Endothelial cell (in vitro differentiated cells): ENCODE measurements around the gene NSUN3. TPM values are rescaled to one million over a fixed set of nuclear protein-coding genes. Genes with fewer than 3 reads are reported as not detected.

Experiments used
- DNase-seq: peaks from one replicate; pipeline ENCODE4 v3.0.0; 2021; ENCODE audit warnings: low spot score
- H3K27ac Mint-ChIP-seq: one replicate; pipeline ENCODE4 v1.8.0; 2021; ENCODE audit warnings: mixed read lengths, inconsistent platforms; ENCODE audit not compliant: unreplicated experiment
- H3K27me3 Mint-ChIP-seq: one replicate; pipeline ENCODE4 v1.8.0; 2021; ENCODE audit warnings: mild to moderate bottlenecking, moderate library complexity, mixed read lengths, inconsistent platforms; ENCODE audit not compliant: unreplicated experiment
- H3K36me3 Mint-ChIP-seq: one replicate; pipeline ENCODE4 v1.8.0; 2021; ENCODE audit warnings: mild to moderate bottlenecking, low read depth, mixed read lengths, inconsistent platforms; ENCODE audit not compliant: unreplicated experiment
- H3K4me1 Mint-ChIP-seq: one replicate; pipeline ENCODE4 v1.8.0; 2021; ENCODE audit warnings: mild to moderate bottlenecking, mixed read lengths, inconsistent platforms; ENCODE audit not compliant: unreplicated experiment
- H3K4me3 Mint-ChIP-seq: one replicate; pipeline ENCODE4 v1.8.0; 2021; ENCODE audit warnings: mild to moderate bottlenecking, mixed read lengths, inconsistent platforms; ENCODE audit not compliant: unreplicated experiment
- H3K9me3 Mint-ChIP-seq: one replicate; pipeline ENCODE4 v1.8.0; 2021; ENCODE audit warnings: mixed read lengths, inconsistent platforms; ENCODE audit not compliant: unreplicated experiment
- total RNA-seq: library from RNA; stranded (reverse); fragmentation: NEBNext Ultra II Directional; extraction: Animal tissue kit (Norgen Biotek cat#: 25700); gene quantifications from one replicate; pipeline ENCODE4 v1.2.1, GENCODE V29; 2021; ENCODE audit not compliant: unreplicated experiment
- TF ChIP-seq, protein P1 (sequence below): fragments of 200-600 bp; sonication (generic); IDR thresholded peaks from one replicate; pipeline ENCODE4 v1.5.0; 2021; ENCODE audit warnings: antibody characterized with exemption; ENCODE audit not compliant: unreplicated experiment

The NSUN3 gene
- total RNA-seq, 1 donor from 2014 or later, result 11.5 TPM

DNA sequence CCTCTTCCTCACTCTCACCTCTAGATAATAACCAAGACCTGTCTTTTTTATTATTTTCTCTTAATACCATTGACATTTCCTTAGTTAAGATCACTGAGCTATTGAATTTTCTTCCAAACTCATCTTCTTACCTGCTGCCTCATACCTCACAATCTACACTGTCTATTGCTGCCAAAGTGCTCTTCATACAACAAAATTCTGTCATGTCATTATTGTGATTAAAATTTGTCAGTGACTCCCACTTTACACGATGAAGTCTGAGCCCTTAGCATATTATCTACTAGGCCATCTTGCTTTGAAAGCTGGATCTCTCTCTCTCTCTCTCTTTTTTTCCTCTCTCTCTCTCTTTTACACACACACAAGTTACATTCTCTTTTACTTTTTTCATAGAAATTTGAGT, 73.3 kb downstream of the NSUN3 start:
- Mint-ChIP-seq H3K36me3 (no peaks in the 10 kb centered on the region), H3K4me3 (no peak overlapping the region), H3K9me3 (no peaks in the 10 kb centered on the region), H3K27ac (no peak overlapping the region), H3K27me3 (peaks cover 2% of the 10 kb centered on the region), H3K4me1 (peaks cover 5% of the 10 kb centered on the region)
- DNase-seq, result no peak
- TF ChIP-seq, protein P1, sequence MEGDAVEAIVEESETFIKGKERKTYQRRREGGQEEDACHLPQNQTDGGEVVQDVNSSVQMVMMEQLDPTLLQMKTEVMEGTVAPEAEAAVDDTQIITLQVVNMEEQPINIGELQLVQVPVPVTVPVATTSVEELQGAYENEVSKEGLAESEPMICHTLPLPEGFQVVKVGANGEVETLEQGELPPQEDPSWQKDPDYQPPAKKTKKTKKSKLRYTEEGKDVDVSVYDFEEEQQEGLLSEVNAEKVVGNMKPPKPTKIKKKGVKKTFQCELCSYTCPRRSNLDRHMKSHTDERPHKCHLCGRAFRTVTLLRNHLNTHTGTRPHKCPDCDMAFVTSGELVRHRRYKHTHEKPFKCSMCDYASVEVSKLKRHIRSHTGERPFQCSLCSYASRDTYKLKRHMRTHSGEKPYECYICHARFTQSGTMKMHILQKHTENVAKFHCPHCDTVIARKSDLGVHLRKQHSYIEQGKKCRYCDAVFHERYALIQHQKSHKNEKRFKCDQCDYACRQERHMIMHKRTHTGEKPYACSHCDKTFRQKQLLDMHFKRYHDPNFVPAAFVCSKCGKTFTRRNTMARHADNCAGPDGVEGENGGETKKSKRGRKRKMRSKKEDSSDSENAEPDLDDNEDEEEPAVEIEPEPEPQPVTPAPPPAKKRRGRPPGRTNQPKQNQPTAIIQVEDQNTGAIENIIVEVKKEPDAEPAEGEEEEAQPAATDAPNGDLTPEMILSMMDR, result no peak

DNA sequence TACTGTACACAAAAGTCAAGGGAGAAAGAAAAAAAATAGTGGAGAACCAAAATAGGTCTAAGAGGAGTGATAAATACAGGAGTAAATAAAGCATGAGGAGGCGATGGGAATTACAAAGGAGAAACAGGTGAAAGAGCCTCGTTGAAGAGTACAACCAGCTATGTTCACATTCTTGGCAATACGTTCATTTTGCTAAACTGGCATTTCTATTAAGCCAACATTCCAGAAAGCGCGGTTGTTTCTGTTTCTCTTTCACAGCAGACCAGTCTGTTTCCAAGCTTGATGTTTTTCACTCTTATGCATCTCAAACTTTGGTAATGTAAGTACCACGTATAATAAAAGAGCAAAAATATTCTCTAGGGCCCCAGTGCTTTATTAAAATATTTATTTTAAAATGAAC, 74.5 kb downstream of the NSUN3 start:
- H3K36me3 Mint-ChIP-seq, result no peaks in the 10 kb centered on the region
- no peaks in the 10 kb centered on the region for H3K4me1 Mint-ChIP-seq
- DNase-seq, result no peak
- no peak overlapping the region for H3K27ac Mint-ChIP-seq
- no peaks in the 10 kb centered on the region for H3K9me3 Mint-ChIP-seq
- peaks cover 2% of the 10 kb centered on the region for H3K27me3 Mint-ChIP-seq
- no peak overlapping the region for H3K4me3 Mint-ChIP-seq
- TF ChIP-seq, protein P1, result no peak

DNA sequence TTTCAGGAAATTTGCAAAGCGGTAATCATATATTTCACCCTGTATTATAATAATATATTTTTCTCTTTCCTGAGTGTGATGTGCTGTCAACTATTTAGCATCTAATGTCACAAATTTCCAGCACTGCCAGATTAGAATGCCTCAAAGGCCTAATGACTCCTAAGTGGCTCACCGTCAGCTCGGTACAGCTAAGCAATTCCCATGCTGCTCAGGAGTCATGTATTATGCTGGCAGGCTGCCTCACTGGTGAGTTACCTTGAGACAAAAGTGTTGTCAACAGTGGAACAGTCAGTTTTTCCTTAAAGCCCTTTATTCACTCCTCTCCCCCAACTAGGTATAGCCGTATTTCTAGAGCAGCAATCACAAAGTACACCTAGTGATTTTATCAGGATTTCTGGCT, 83.6 kb downstream of the NSUN3 start:
- TF ChIP-seq, protein P1, result no peak
- Mint-ChIP-seq H3K27me3 (no peaks in the 10 kb centered on the region), H3K36me3 (no peaks in the 10 kb centered on the region), H3K4me3 (no peak overlapping the region), H3K27ac (no peak overlapping the region), H3K9me3 (no peaks in the 10 kb centered on the region), H3K4me1 (no peaks in the 10 kb centered on the region)
- no peak for DNase-seq

DNA sequence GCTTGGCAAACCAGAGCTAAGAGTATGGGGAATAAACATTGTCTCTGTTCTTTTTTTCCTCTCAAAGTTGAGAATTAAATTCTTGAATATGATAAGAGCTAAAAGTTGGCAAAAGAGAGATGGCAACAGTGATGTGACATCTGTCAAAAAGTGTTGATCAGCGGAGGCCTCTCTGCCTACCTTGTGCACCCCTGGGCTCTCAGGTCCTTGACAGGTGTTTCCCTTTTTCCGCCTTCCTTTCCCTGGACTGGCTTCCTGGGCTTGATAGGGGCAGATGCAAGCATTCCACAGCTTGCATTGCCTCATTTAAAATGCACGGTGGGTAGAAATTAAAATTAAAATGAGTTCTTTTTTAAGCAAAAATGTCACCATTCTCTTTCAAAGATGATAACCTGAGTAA, 84.2 kb downstream of the NSUN3 start:
- Mint-ChIP-seq H3K36me3 (no peaks in the 10 kb centered on the region), H3K4me1 (peaks cover 5% of the 10 kb centered on the region), H3K9me3 (no peaks in the 10 kb centered on the region), H3K4me3 (no peak overlapping the region), H3K27ac (no peak overlapping the region), H3K27me3 (no peaks in the 10 kb centered on the region)
- no peak for DNase-seq
- TF ChIP-seq, protein P1, result no peak

GRCh38 chr3:94150113-94150512, 87.3 kb downstream of the NSUN3 start:
- Mint-ChIP-seq H3K27me3 (no peaks in the 10 kb centered on the region), H3K4me3 (no peak overlapping the region), H3K4me1 (peaks cover 6% of the 10 kb centered on the region), H3K27ac (no peak overlapping the region), H3K9me3 (no peaks in the 10 kb centered on the region), H3K36me3 (no peaks in the 10 kb centered on the region)
- no peak for DNase-seq
- TF ChIP-seq, protein P1, result no peak
